K562 (cell line): ENCODE results near the gene COX6B2. TPM values are rescaled to one million over a fixed set of nuclear protein-coding genes. Genes with fewer than 3 reads are reported as not detected.

Experiments
- ATAC-seq: fragments of 200-7000 bp; cut with Tn5 transposase; 3 replicates; pipeline ENCODE4 v1.9.1; 2020; ENCODE audit warnings: moderate library complexity
- BruUV-seq: library from RNA; stranded (reverse); fragments of 400-500 nt; replicated peaks from 2 replicates; lab custom pipeline; 2021; lab: Mats Ljungman, UMichigan
- CTCF ChIA-PET: fragments of 300-600 bp; formaldehyde crosslinking; extraction: SDS; loops from one replicate; lab custom pipeline; 2021; ENCODE audit warnings: low intra/inter-chr PET ratio; lab: Yijun Ruan, JAX
- POLR2A ChIA-PET: fragments of 300-600, 350-650 bp; sonication (Branson Sonifier 250); formaldehyde crosslinking; extraction: SDS; loops from one replicate; lab custom pipeline; 2021; ENCODE audit warnings: antibody characterized with exemption, inconsistent platforms; lab: Yijun Ruan, JAX
- DNase-seq, 4 experiments: peaks; one replicate each; pipeline versions ENCODE4 v3.0.0 to v3.0.0-alpha.2; 2011 to 2018; ENCODE audit warnings: low spot score in 3 of 4, mixed read lengths in 3 of 4; ENCODE audit errors: extremely low read depth in 1 of 4
- FAIRE-seq: peaks from 2 replicates; lab custom pipeline; 2011; peaks lifted over from hg19 to GRCh38; lab: Jason Lieb, UNC
- H2AFZ ChIP-seq: 2 replicates; pipeline ENCODE4 v1.6.0; 2011; ENCODE audit warnings: low read depth, low read length, control low read depth, inconsistent platforms
- H3K27ac ChIP-seq: fragments of 200-600 bp; 3 replicates; pipeline ENCODE4 v1.8.0; 2011; ENCODE audit warnings: low read depth, mild to moderate bottlenecking, control low read depth, inconsistent platforms, low read length, moderate library complexity, mixed read lengths; ENCODE audit errors: extremely low read depth
- H3K27me3 ChIP-seq, 2 experiments: fragments of 300-600 bp in 1 of 2; 2 replicates in 1 of 2; 3 replicates in 1 of 2; pipeline versions ENCODE4 v1.6.0 to v1.8.0; 2011; ENCODE audit warnings: inconsistent platforms in 2 of 2, low read length in 2 of 2, mild to moderate bottlenecking in 1 of 2, mixed read lengths in 1 of 2, moderate library complexity in 1 of 2; ENCODE audit not compliant: control insufficient read depth in 2 of 2, insufficient read depth in 2 of 2
- H3K36me3 ChIP-seq: fragments of 300-600 bp; 3 replicates; pipeline ENCODE4 v1.8.0; 2011; ENCODE audit warnings: mild to moderate bottlenecking, low read length, inconsistent platforms; ENCODE audit not compliant: control insufficient read depth, insufficient read depth
- H3K4me1 ChIP-seq, 2 experiments: fragments of 200-600 bp in 1 of 2; replicated peaks in 1 of 2; 2 replicates in 1 of 2; 3 replicates in 1 of 2; pipeline versions ENCODE4 v1.5.1 to v1.8.0; 2011; ENCODE audit warnings: inconsistent platforms in 2 of 2, low read length in 2 of 2, mild to moderate bottlenecking in 1 of 2, mixed read lengths in 1 of 2, moderate library complexity in 1 of 2; ENCODE audit not compliant: control insufficient read depth in 2 of 2, insufficient read depth in 2 of 2
- H3K4me2 ChIP-seq: 2 replicates; pipeline ENCODE4 v1.6.1; 2011; ENCODE audit warnings: low read length, control low read depth, inconsistent platforms, mixed read lengths; ENCODE audit not compliant: insufficient read depth
- H3K4me3 ChIP-seq: fragments of 200-600 bp; sonication (generic), shearing (Covaris generic); 2 replicates; pipeline ENCODE4 v1.5.1; 2016; ENCODE audit warnings: control low read depth, inconsistent platforms
- H3K79me2 ChIP-seq: fragments of 200-600 bp; 3 replicates; pipeline ENCODE4 v1.8.0; 2011; ENCODE audit warnings: low read length, inconsistent platforms; ENCODE audit not compliant: control insufficient read depth, insufficient read depth
- H3K9ac ChIP-seq, 2 experiments: 2 replicates each; pipeline versions ENCODE4 v1.6.0 to v1.6.1; 2011; ENCODE audit warnings: low read depth in 2 of 2, low read length in 2 of 2, control low read depth in 1 of 2, inconsistent platforms in 1 of 2, mild to moderate bottlenecking in 1 of 2, mixed read lengths in 1 of 2; ENCODE audit not compliant: insufficient read depth in 1 of 2
- H3K9me1 ChIP-seq: one replicate; pipeline ENCODE4 v1.6.0; 2011; ENCODE audit warnings: inconsistent platforms, mild to moderate bottlenecking, low read length, moderate library complexity; ENCODE audit not compliant: control insufficient read depth, insufficient read depth
- H3K9me3 ChIP-seq: replicated peaks from 2 replicates; pipeline ENCODE4 v1.5.1; 2011; ENCODE audit warnings: low read depth, low read length, inconsistent platforms; ENCODE audit not compliant: control insufficient read depth, insufficient read depth
- H4K20me1 ChIP-seq: replicated peaks from 2 replicates; pipeline ENCODE4 v1.6.1; 2011; ENCODE audit warnings: low read length, inconsistent platforms, mixed read lengths; ENCODE audit not compliant: control insufficient read depth, insufficient read depth
- MYC ChIP-seq, 2 experiments: fragments of 250-450 bp in 1 of 2; sonication (Bioruptor Pico) in 1 of 2; IDR thresholded peaks; 2 replicates each; pipeline versions ENCODE4 v1.5.1 to v1.6.1; 2012 to 2021; ENCODE audit warnings: low read depth in 2 of 2, borderline replicate concordance in 1 of 2, improper control_type of control experiment in 1 of 2, low read length in 1 of 2, mild to moderate bottlenecking in 1 of 2, moderate library complexity in 1 of 2
- NR2C2 ChIP-seq, 2 experiments: fragments of 200-800 bp in 1 of 2; sonication (Bioruptor generic) in 1 of 2; sonication (generic) in 1 of 2; formaldehyde crosslinking in 1 of 2; IDR thresholded peaks; 2 replicates each; pipeline versions ENCODE4 v1.6.1 to v1.8.0; 2016 to 2022; ENCODE audit warnings: mild to moderate bottlenecking in 1 of 2, missing compliant biosample characterization in 1 of 2, missing genetic modification characterization in 1 of 2, missing genetic modification reagents in 1 of 2
- POLR2A ChIP-seq: fragments of 450-650 bp; conservative IDR thresholded peaks from 2 replicates; pipeline ENCODE4 v1.6.1; 2016
- POLR2G ChIP-seq: fragments of 200-400 bp; formaldehyde crosslinking; IDR thresholded peaks from 2 replicates; pipeline ENCODE4 v1.6.1; 2017; ENCODE audit warnings: low read depth, mild to moderate bottlenecking, antibody characterized with exemption, low read length, moderate library complexity
- TEAD4 ChIP-seq, 2 experiments: sonication (generic) in 1 of 2; formaldehyde crosslinking in 1 of 2; IDR thresholded peaks; 2 replicates each; pipeline versions ENCODE4 v1.6.1 to v1.8.0; 2012 to 2022; ENCODE audit warnings: borderline replicate concordance in 1 of 2, inconsistent platforms in 1 of 2, low read length in 1 of 2, mild to moderate bottlenecking in 1 of 2, missing genetic modification reagents in 1 of 2
- WGBS: fragments of 100-300 bp; shearing (Covaris generic); methylation state at CpG from one replicate; pipeline ENCODE4 v1.1.6; 2016; ENCODE audit warnings: low coverage, mixed read lengths; ENCODE audit not compliant: insufficient coverage; ENCODE audit errors: missing lambda C conversion rate; 5-methylcytosine and 5-hydroxymethylcytosine counted together
- in situ Hi-C: fragments of 300-500 bp; cut with MboI; formaldehyde crosslinking; loops from 4 replicates; pipeline ENCODE4 v1.15.0; 2018; ENCODE audit warnings: inconsistent platforms, mixed read lengths
- intact Hi-C: fragments of 100-400 bp; cut with micrococcal nuclease; formaldehyde crosslinking; loops from 2 replicates; pipeline ENCODE4 v1.14.2; 2022
- polyA plus RNA-seq, 8 experiments: library from polyadenylated mRNA; depleted of rRNA in 4 of 8; stranded (reverse) in 5 of 8; unstranded in 3 of 8; fragments of >200 nt; fragmentation: Nextera tagmentation in 2 of 8; fragmentation: Illumina TruSeq in 1 of 8; extraction: Ambion mirVana in 2 of 8; extraction: Trizol in 1 of 8; gene quantifications; 2 replicates each; pipeline versions ENCODE4 v1.2.1 to v1.2.3, GENCODE V29; 2011 to 2014; ENCODE audit warnings: inconsistent platforms in 1 of 8, missing spikeins in 1 of 8
- total RNA-seq, 7 experiments: library from RNA; depleted of rRNA in 6 of 7; stranded (reverse); fragments of >200 nt in 6 of 7; fragmentation: Illumina TruSeq in 2 of 7; extraction: Trizol in 2 of 7; gene quantifications; 2 replicates each; pipeline versions ENCODE4 v1.2.1 to v1.2.3, GENCODE V29; 2011 to 2021; ENCODE audit warnings: low replicate concordance in 1 of 7

COX6B2 gene
- total and polyA plus RNA-seq, 9 of the 15 experiments (the other 6 are each of a cell fraction or from before 2014, with no cell fraction given) = 0.40 to 2.5 (median 0.83) TPM

GRCh38 chr19:55345101-55345817, 9.3 kb downstream of the COX6B2 start:
- H3K4me2 ChIP-seq = no peak overlapping the region
- POLR2A ChIA-PET = interaction anchor here (0.5 to 0.8 kb wide), 3 partner anchors 11 to 62 kb away, joined by 3 to 4 read pairs (median 3); partner anchors contain the start of gene UBE2S

GRCh38 chr19:55344444-55344843, 10.1 kb downstream of the COX6B2 start:
- no peak overlapping the region for H3K4me2 ChIP-seq
- no peak overlapping the region for H3K27ac ChIP-seq
- H3K9ac ChIP-seq = peak overlapping the region in 1 of 2 experiments; percentile 48; a peak in 1 of 4 replicates
- intact Hi-C loops (no loop called here), in situ Hi-C loops (no loop called here)
- ChIA-PET CTCF (no interaction called here), POLR2A (interaction anchor here (0.8 to 1.3 kb wide), 2 partner anchors 8 to 63 kb away, joined by 3 to 4 read pairs; partner anchors contain the start of gene UBE2S)
- H3K9me3 ChIP-seq = no peaks in the 10 kb centered on the region
- BruUV-seq = no TSS peak
- H3K9me1 ChIP-seq = peaks cover 5% of the 10 kb centered on the region
- 80% methylated on average over 7 of the region's 9 CpGs for WGBS
- ATAC-seq (no peak), FAIRE-seq (no peak), DNase-seq (no peak)
- H3K27me3 ChIP-seq = no peaks in the 10 kb centered on the region
- peaks cover 24% of the 10 kb centered on the region for H3K79me2 ChIP-seq
- H3K4me3 ChIP-seq = no peak overlapping the region
- H4K20me1 ChIP-seq = peaks cover 6% of the 10 kb centered on the region; the same call in 1 of the 2 replicates
- H2AFZ ChIP-seq = no peak overlapping the region
- TF ChIP-seq POLR2G = peak; percentile 47; the same call in 1 of the 2 replicates
- TF ChIP-seq TEAD4 (IDR thresholded peaks at IDR 0.05; ENCODE audit: low read length) = no peak
- no peak for TF ChIP-seq TEAD4 (CRISPR knock-in tag; IDR thresholded peaks at IDR 0.05; ENCODE audit: borderline replicate concordance)
- peaks cover 66% of the 10 kb centered on the region; the same call in 2 of the 3 replicates for H3K36me3 ChIP-seq
- peaks cover 7 to 85% of the 10 kb centered on the region in 2 experiments; a peak in 4 of 5 replicates for H3K4me1 ChIP-seq

More at GRCh38 chr19:55345101-55345817, 9.3 kb downstream of the COX6B2 start:
- H3K9me3 ChIP-seq = no peaks in the 10 kb centered on the region
- 82% methylated on average over 19 of the region's 22 CpGs for WGBS
- peaks cover 20% of the 10 kb centered on the region for H3K79me2 ChIP-seq
- no peak overlapping the region for H3K27ac ChIP-seq
- BruUV-seq = no TSS peak
- ATAC-seq (no peak), DNase-seq (no peak), FAIRE-seq (no peak)
- intact Hi-C loops (no loop called here), in situ Hi-C loops (no loop called here)
- no peaks in the 10 kb centered on the region for H3K27me3 ChIP-seq
- peaks cover 7 to 84% of the 10 kb centered on the region in 2 experiments; a peak in 4 of 5 replicates for H3K4me1 ChIP-seq
- H3K36me3 ChIP-seq = peaks cover 66% of the 10 kb centered on the region; the same call in 2 of the 3 replicates
- no peak overlapping the region for H2AFZ ChIP-seq
- H3K9ac ChIP-seq = peak overlapping the region in 1 of 2 experiments; percentile 81; a peak in 2 of 4 replicates
- H4K20me1 ChIP-seq = peaks cover 6% of the 10 kb centered on the region; the same call in 1 of the 2 replicates
- no peak overlapping the region for H3K4me3 ChIP-seq
- TF ChIP-seq NR2C2 (CRISPR knock-in tag; IDR thresholded peaks at IDR 0.05) (no peak), NR2C2 (tag; IDR thresholded peaks at IDR 0.05) (no peak), MYC (IDR thresholded peaks at IDR 0.05; ENCODE audit: low read depth, low read length) (no peak), MYC (CRISPR knock-in tag; IDR thresholded peaks at IDR 0.05; ENCODE audit: borderline replicate concordance, low read depth) (no peak), POLR2A (0 out of 2 replicates have a peak, but pooled peaks have one; percentile 23)
- H3K9me1 ChIP-seq = peaks cover 5% of the 10 kb centered on the region
- CTCF ChIA-PET = no interaction called here
